IPS DF 19.7 (cell line): ENCODE data around the gene WDR64.

ENCODE experiments used
- DNase-seq: peaks from one replicate; pipeline ENCODE4 v3.0.0-alpha.2; 2013; ENCODE audit warnings: low read depth, low spot score

WDR64 gene

GRCh38 chr1:241837901-241838300, 185.8 kb downstream of the WDR64 start:
- no peak for DNase-seq

GRCh38 chr1:241838897-241839296, 186.8 kb downstream of the WDR64 start:
- DNase-seq, result no peak

- no peak for DNase-seq
Measured at GRCh38 chr1:241839369-241839979, 187.4 kb downstream of the WDR64 start.

GRCh38 chr1:241840164-241840563, 188.1 kb downstream of the WDR64 start:
- no peak for DNase-seq

- DNase-seq, result no peak
Measured at GRCh38 chr1:241841691-241842090, 189.6 kb downstream of the WDR64 start.

- no peak for DNase-seq
Measured at GRCh38 chr1:241842565-241842964, 190.5 kb downstream of the WDR64 start.

- no peak for DNase-seq
Measured at GRCh38 chr1:241844593-241844992, 192.5 kb downstream of the WDR64 start.

- no peak for DNase-seq
Measured at GRCh38 chr1:241846375-241846774, 194.3 kb downstream of the WDR64 start.

- DNase-seq, result no peak
Measured at GRCh38 chr1:241846862-241847539, 194.9 kb downstream of the WDR64 start.

- no peak for DNase-seq
Measured at GRCh38 chr1:241847540-241847795, 195.4 kb downstream of the WDR64 start.

- DNase-seq, result peak; percentile 83
Measured at GRCh38 chr1:241847796-241848685, 196.0 kb downstream of the WDR64 start, which contains the start of gene EXO1. Gene EXO1, plus strand, starts transcription at chr1:241848204. Its CDS starts 2,222 bp downstream, at chr1:241850426.

- DNase-seq, result no peak
Measured at GRCh38 chr1:241848686-241849344, 196.7 kb downstream of the WDR64 start.

- DNase-seq, result no peak
Measured at GRCh38 chr1:241849345-241849695, 197.2 kb downstream of the WDR64 start.
